ENCODE measurements around the gene ROBO3.

ROBO3 gene

GRCh38 chr11:124863137-124863825, 2.0 kb upstream of the ROBO3 start:
- Mint-ChIP-seq H3K27ac (no peak overlapping the region), H3K4me1 (peaks cover 27% of the 10 kb centered on the region), H3K27me3 (peaks cover 85% of the 10 kb centered on the region), H3K4me3 (no peak overlapping the region), H3K9me3 (no peaks in the 10 kb centered on the region), H3K36me3 (no peaks in the 10 kb centered on the region)
- CTCF ChIA-PET, result no interaction called here
- no peak for DNase-seq

GRCh38 chr11:124863826-124864165, 1.4 kb upstream of the ROBO3 start:
- H3K9me3 Mint-ChIP-seq, result no peaks in the 10 kb centered on the region
- DNase-seq, result peak; percentile 32
- no peak overlapping the region for H3K27ac Mint-ChIP-seq
- H3K27me3 Mint-ChIP-seq, result peaks cover 90% of the 10 kb centered on the region
- H3K36me3 Mint-ChIP-seq, result no peaks in the 10 kb centered on the region
- peaks cover 32% of the 10 kb centered on the region for H3K4me1 Mint-ChIP-seq
- H3K4me3 Mint-ChIP-seq, result no peak overlapping the region
- CTCF ChIA-PET, result no interaction called here

DNA sequence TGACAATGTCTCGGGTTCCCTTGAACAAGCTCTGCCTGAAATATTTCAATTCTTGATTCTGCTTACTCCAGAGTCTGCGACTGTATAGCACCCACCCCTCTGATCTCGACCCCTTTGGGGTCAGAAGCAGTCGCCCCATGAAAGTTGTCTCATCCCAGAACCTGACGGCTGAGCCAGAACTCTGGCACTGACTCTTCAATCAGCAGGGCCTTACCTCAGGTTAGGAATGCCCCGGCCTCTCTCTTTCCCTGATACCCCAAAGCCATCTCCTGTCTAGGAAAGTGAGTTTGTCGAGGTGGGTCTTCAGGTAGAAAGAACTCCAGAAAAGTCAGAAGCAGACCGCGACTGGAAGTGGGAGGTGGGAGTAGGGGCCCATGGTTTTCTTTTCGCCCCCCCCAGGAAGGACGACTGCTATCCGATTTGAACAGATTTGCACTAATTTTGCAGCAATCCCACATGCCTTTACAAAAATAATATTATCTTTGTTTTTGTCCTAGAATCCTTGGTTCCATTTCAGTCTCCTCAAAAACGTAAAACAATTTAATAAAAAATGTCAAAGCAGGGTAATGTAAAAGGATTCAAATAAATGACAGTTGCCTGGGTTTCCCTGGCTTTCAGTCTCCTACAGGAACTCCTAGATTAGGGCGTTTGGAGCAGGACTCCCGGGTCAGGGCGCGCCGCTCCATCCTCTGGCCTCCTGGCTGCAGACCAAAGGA, 898 bp upstream of the ROBO3 start:
- H3K4me1 Mint-ChIP-seq, result peaks cover 37% of the 10 kb centered on the region
- H3K4me3 Mint-ChIP-seq, result no peak overlapping the region
- DNase-seq, result no peak
- CTCF ChIA-PET, result no interaction called here
- peaks cover 95% of the 10 kb centered on the region for H3K27me3 Mint-ChIP-seq
- no peaks in the 10 kb centered on the region for H3K36me3 Mint-ChIP-seq
- H3K9me3 Mint-ChIP-seq, result no peaks in the 10 kb centered on the region
- H3K27ac Mint-ChIP-seq, result no peak overlapping the region

- H3K9me3 Mint-ChIP-seq, result no peaks in the 10 kb centered on the region
- CTCF ChIA-PET, result interaction anchor here (0.9 to 2.7 kb wide), 3 partner anchors 12 to 26 kb away, joined by 3 to 26 read pairs (median 3); no protein-coding TSS in a partner anchor
- no peaks in the 10 kb centered on the region for H3K36me3 Mint-ChIP-seq
- H3K27me3 Mint-ChIP-seq, result peaks cover 98% of the 10 kb centered on the region
- no peak for DNase-seq
- no peak overlapping the region for H3K27ac Mint-ChIP-seq
- H3K4me3 Mint-ChIP-seq, result no peak overlapping the region
- H3K4me1 Mint-ChIP-seq, result peaks cover 37% of the 10 kb centered on the region
Measured at GRCh38 chr11:124864892-124865180, 396 bp upstream of the ROBO3 start.

GRCh38 chr11:124865902-124866851, 945 bp downstream of the ROBO3 start:
- Mint-ChIP-seq H3K36me3 (no peaks in the 10 kb centered on the region), H3K4me1 (peaks cover 37% of the 10 kb centered on the region), H3K27me3 (peaks cover 100% of the 10 kb centered on the region), H3K27ac (no peak overlapping the region), H3K9me3 (no peaks in the 10 kb centered on the region), H3K4me3 (no peak overlapping the region)
- DNase-seq, result peak; percentile 62
- CTCF ChIA-PET, result interaction anchor here (0.9 to 2.7 kb wide), 16 partner anchors 10 to 222 kb away, joined by 3 to 26 read pairs (median 4); partner anchors contain the start of gene VSIG2

DNA sequence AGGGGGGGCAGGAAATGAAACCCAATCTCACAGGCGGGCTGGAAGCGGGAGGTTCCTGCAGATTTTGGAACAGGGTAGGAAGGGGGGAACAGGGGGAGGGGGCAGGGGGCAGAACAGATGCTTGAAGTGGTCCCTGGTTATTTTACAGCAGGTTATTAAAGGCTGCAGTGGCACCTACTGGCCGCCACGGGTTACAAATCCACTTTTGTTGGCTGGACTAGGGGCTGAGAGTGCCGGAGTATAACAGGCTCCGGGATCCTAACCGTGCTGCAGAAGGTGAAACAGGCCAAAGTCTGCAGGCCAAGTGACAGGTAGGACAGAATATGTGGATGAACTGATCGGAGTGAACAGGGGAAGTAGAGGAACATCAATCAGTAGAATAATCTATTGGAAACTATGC, 2.5 kb downstream of the ROBO3 start:
- Mint-ChIP-seq H3K27ac (no peak overlapping the region), H3K4me1 (peaks cover 37% of the 10 kb centered on the region), H3K4me3 (no peak overlapping the region), H3K27me3 (peaks cover 100% of the 10 kb centered on the region), H3K9me3 (no peaks in the 10 kb centered on the region), H3K36me3 (no peaks in the 10 kb centered on the region)
- CTCF ChIA-PET, result interaction anchor here (1.7 to 2.7 kb wide), 3 partner anchors 8 to 29 kb away, joined by 7 to 26 read pairs (median 9); no protein-coding TSS in a partner anchor
- DNase-seq, result peak; percentile 40

- CTCF ChIA-PET, result interaction anchor here (0.7 to 1.8 kb wide), 4 partner anchors 13 to 30 kb away, joined by 3 to 7 read pairs (median 3); no protein-coding TSS in a partner anchor
- Mint-ChIP-seq H3K4me3 (no peak overlapping the region), H3K36me3 (no peaks in the 10 kb centered on the region), H3K4me1 (peaks cover 35% of the 10 kb centered on the region), H3K9me3 (no peaks in the 10 kb centered on the region), H3K27me3 (peaks cover 100% of the 10 kb centered on the region), H3K27ac (no peak overlapping the region)
- no peak for DNase-seq
Measured at GRCh38 chr11:124868331-124869274, 3.4 kb downstream of the ROBO3 start.

DNA sequence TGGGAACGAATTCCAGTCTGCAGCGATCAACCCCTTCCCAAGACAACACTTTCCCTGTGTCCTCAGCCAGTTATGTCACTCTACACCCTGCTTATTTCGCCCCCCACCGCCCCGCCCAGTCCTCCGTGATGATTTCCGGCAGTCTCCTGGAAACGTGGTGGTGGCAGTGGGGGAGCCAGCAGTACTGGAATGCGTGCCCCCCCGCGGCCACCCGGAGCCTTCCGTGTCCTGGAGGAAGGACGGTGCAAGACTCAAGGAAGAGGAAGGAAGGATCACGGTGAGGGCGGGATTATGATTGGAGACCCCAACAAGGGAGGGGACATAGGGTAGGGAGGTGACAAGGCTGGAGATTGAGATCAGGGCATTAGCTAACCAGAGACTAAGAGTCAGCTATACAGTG, 4.1 kb downstream of the ROBO3 start:
- Mint-ChIP-seq H3K4me1 (peaks cover 32% of the 10 kb centered on the region), H3K36me3 (no peaks in the 10 kb centered on the region), H3K27ac (no peak overlapping the region), H3K4me3 (no peak overlapping the region), H3K27me3 (peaks cover 100% of the 10 kb centered on the region), H3K9me3 (no peaks in the 10 kb centered on the region)
- no peak for DNase-seq
- CTCF ChIA-PET, result interaction anchor here (1.0 to 1.8 kb wide), 3 partner anchors 12 to 31 kb away, joined by 3 to 7 read pairs (median 3); no protein-coding TSS in a partner anchor

DNA sequence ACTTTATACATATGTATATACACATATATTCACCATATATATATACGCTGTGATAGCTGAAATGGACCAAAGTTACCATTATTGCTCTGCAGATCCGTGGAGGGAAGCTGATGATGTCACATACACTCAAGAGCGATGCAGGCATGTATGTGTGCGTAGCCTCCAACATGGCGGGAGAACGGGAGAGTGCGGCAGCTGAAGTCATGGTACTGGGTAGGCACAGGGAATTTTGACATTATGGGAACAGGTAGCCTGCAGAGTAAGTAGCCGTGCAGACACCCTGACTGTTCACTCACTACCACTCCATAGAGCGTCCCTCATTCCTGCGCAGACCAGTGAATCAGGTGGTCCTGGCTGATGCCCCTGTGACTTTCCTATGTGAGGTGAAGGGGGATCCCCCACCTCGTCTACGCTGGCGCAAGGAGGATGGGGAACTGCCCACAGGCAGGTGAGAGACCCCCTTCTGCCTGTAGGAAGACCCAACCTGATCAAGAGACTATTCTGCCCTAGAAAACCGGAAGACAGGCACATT, 4.7 kb downstream of the ROBO3 start:
- Mint-ChIP-seq H3K4me3 (no peak overlapping the region), H3K9me3 (no peaks in the 10 kb centered on the region), H3K4me1 (peaks cover 31% of the 10 kb centered on the region), H3K27ac (no peak overlapping the region), H3K27me3 (peaks cover 100% of the 10 kb centered on the region), H3K36me3 (no peaks in the 10 kb centered on the region)
- DNase-seq, result no peak
- CTCF ChIA-PET, result interaction anchor here (1.0 to 1.8 kb wide), 3 partner anchors 12 to 32 kb away, joined by 3 to 7 read pairs (median 3); no protein-coding TSS in a partner anchor

DNA sequence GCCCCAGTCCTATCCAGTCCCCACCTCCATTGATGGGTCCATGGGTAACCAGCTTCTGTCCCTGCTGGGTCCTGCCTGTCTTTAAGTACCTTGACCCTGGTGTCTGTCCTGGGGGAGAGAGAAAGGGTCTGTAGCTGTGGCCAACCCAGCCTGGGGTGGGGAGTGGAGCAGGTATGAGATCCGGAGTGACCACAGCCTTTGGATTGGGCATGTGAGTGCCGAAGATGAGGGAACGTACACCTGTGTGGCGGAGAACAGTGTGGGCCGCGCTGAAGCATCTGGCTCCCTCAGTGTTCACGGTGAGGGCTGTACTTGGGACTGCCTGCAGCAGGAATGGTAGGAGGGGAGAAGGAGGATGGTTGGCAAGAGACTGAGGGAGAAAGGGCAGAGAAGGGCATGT, 5.2 kb downstream of the ROBO3 start:
- no peak overlapping the region for H3K4me3 Mint-ChIP-seq
- no peak overlapping the region for H3K27ac Mint-ChIP-seq
- H3K4me1 Mint-ChIP-seq, result peaks cover 30% of the 10 kb centered on the region
- CTCF ChIA-PET, result interaction anchor here (1.4 to 1.8 kb wide), 2 partner anchors 32 to 272 kb away, joined by 3 to 7 read pairs; no protein-coding TSS in a partner anchor
- no peak for DNase-seq
- H3K36me3 Mint-ChIP-seq, result no peaks in the 10 kb centered on the region
- peaks cover 100% of the 10 kb centered on the region for H3K27me3 Mint-ChIP-seq
- no peaks in the 10 kb centered on the region for H3K9me3 Mint-ChIP-seq

DNA sequence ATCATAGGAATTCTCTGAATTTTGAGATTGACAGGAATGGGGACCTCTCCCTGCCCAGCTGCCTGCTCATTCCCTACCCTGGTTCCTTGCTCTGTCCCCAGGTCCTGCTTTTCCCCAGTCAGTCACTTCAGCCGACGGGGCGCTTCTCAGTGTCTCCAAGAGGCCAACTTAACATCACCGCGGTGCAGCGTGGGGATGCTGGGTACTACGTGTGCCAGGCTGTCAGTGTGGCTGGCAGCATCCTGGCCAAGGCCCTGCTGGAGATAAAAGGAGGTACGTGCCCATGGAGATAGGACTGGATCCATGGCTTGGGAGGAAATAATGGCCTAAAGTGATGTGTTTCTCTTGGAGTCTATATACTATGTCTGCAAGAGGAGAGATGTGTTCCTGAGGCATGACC, 7.0 kb downstream of the ROBO3 start:
- no peak for DNase-seq
- H3K9me3 Mint-ChIP-seq, result no peaks in the 10 kb centered on the region
- peaks cover 32% of the 10 kb centered on the region for H3K4me1 Mint-ChIP-seq
- peaks cover 99% of the 10 kb centered on the region for H3K27me3 Mint-ChIP-seq
- H3K4me3 Mint-ChIP-seq, result no peak overlapping the region
- no peak overlapping the region for H3K27ac Mint-ChIP-seq
- CTCF ChIA-PET, result interaction anchor here (1.4 kb wide), 1 partner anchor 34 kb away, joined by 3 read pairs; no protein-coding TSS in a partner anchor
- no peaks in the 10 kb centered on the region for H3K36me3 Mint-ChIP-seq

DNA sequence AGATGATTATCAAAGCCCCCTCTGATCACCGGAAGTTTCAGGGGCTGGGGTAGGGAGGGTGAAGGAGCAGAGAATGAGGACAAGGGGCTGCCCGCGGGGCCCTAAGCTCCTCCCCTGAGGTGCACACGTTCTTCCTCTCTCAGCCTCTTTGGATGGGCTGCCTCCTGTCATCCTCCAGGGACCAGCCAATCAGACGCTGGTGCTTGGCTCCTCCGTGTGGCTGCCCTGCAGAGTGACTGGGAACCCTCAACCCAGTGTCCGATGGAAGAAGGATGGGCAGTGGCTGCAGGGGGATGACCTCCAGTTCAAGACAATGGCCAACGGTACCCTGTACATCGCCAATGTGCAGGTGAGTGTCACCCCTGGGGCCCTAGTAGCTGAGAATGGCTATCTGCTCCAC, 7.5 kb downstream of the ROBO3 start:
- CTCF ChIA-PET, result interaction anchor here (1.4 kb wide), 1 partner anchor 35 kb away, joined by 3 read pairs; no protein-coding TSS in a partner anchor
- Mint-ChIP-seq H3K4me3 (no peak overlapping the region), H3K27me3 (peaks cover 99% of the 10 kb centered on the region)

DNA sequence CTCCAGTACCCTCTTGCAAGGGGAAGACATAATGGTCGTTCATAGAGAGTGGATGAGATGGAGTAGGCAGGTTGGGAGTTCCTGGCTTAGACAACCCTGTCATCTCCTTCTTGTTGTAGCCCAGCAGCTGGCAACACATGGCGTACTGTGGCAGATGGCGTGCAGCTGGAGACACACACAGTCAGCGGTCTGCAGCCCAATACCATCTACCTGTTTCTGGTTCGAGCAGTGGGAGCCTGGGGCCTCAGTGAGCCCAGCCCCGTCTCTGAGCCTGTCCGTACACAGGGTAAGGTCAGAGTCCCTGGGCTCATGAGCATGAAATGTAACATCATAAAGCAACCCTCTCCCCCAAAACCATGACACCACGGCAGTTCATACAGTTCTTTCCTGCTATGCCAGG, 8.7 kb downstream of the ROBO3 start:
- Mint-ChIP-seq H3K27ac (no peak overlapping the region), H3K4me3 (no peak overlapping the region), H3K27me3 (peaks cover 99% of the 10 kb centered on the region), H3K36me3 (no peaks in the 10 kb centered on the region), H3K9me3 (no peaks in the 10 kb centered on the region), H3K4me1 (peaks cover 28% of the 10 kb centered on the region)
- CTCF ChIA-PET, result no interaction called here
- DNase-seq, result no peak

More for the DNA sequence above, 7.5 kb downstream of the ROBO3 start:
- H3K4me1 Mint-ChIP-seq, result peaks cover 35% of the 10 kb centered on the region
- no peak for DNase-seq
- H3K36me3 Mint-ChIP-seq, result no peaks in the 10 kb centered on the region
- H3K9me3 Mint-ChIP-seq, result no peaks in the 10 kb centered on the region
- no peak overlapping the region for H3K27ac Mint-ChIP-seq
